A549 (cell line): Measurements from ENCODE around the gene TMEM132D. TPM values are rescaled to one million over a fixed set of nuclear protein-coding genes. Genes with fewer than 3 reads are reported as not detected.
"Not testable (repeated sequence)": the region's sequence is repeated elsewhere in the genome, so short reads cannot be mapped to it uniquely, and the experiment has no call there.

ENCODE experiments used
- ATAC-seq, 2 experiments: fragments of 200-7000 bp in 1 of 2; fragments of >200 bp in 1 of 2; cut with Nextera tagmentation in 1 of 2; cut with Tn5 transposase in 1 of 2; 3 replicates each; pipeline versions ENCODE4 v1.8.0 to v1.9.1; 2018 to 2020; ENCODE audit warnings: mild to moderate bottlenecking in 1 of 2, moderate library complexity in 1 of 2
- CTCF ChIA-PET: fragments of 300-600 bp; sonication (Branson Sonifier 250); formaldehyde crosslinking; extraction: SDS; loops from one replicate; lab custom pipeline; 2021; ENCODE audit warnings: antibody characterized with exemption, inconsistent platforms; lab: Yijun Ruan, JAX
- POLR2A ChIA-PET: fragments of 350-600 bp; formaldehyde crosslinking; extraction: SDS; loops from one replicate; lab custom pipeline; 2021; ENCODE audit warnings: antibody characterized with exemption, inconsistent platforms; lab: Yijun Ruan, JAX
- DNase-seq, 2 experiments: peaks; one replicate each; pipeline versions ENCODE4 v3.0.0 to v3.0.0-alpha.2; 2011 to 2016; ENCODE audit warnings: low read depth in 1 of 2, low spot score in 1 of 2
- FAIRE-seq: peaks from 2 replicates; lab custom pipeline; 2011; peaks lifted over from hg19 to GRCh38; lab: Jason Lieb, UNC
- H3K27ac ChIP-seq, 2 experiments: fragments of >200 bp; sonication (Bioruptor Twin); formaldehyde crosslinking; 3 replicates each; pipeline ENCODE4 v1.5.1; 2016 to 2017
- H3K4me1 ChIP-seq: fragments of >200 bp; sonication (Bioruptor Twin); formaldehyde crosslinking; 3 replicates; pipeline ENCODE4 v1.6.1; 2016
- H3K4me2 ChIP-seq: fragments of >200 bp; sonication (Bioruptor Twin); formaldehyde crosslinking; 3 replicates; pipeline ENCODE4 v1.6.1; 2016
- H3K4me3 ChIP-seq: fragments of >200 bp; sonication (Bioruptor Twin); formaldehyde crosslinking; 3 replicates; pipeline ENCODE4 v1.5.1; 2016
- H3K9me3 ChIP-seq: fragments of >200 bp; sonication (Bioruptor Twin); formaldehyde crosslinking; 3 replicates; pipeline ENCODE4 v1.6.1; 2016
- BHLHE40 ChIP-seq: IDR thresholded peaks from 2 replicates; pipeline ENCODE4 v1.6.1; 2012; ENCODE audit warnings: low read depth, low read length, inconsistent platforms
- CBX8 ChIP-seq: fragments of 200-600 bp; sonication (generic); IDR thresholded peaks from 2 replicates; pipeline ENCODE4 v1.6.1; 2016
- CEBPB ChIP-seq, 2 experiments: fragments of >200 bp in 1 of 2; sonication (Bioruptor Twin) in 1 of 2; formaldehyde crosslinking in 1 of 2; IDR thresholded peaks; 2 replicates each; pipeline ENCODE4 v1.6.1; 2012 to 2016
- EP300 ChIP-seq, 2 experiments: fragments of >200 bp; sonication (Bioruptor Twin); formaldehyde crosslinking; IDR thresholded peaks; 2 replicates in 1 of 2; 3 replicates in 1 of 2; pipeline ENCODE4 v1.6.1; 2016 to 2017
- ESRRA ChIP-seq: fragments of 150-350 bp; IDR thresholded peaks from 2 replicates; pipeline ENCODE4 v1.6.1; 2014; ENCODE audit warnings: mild to moderate bottlenecking, low read length, borderline replicate concordance
- FOXS1 ChIP-seq: fragments of 250-450 bp; sonication (Bioruptor Pico); IDR thresholded peaks from 2 replicates; pipeline ENCODE4 v1.5.0; 2020; ENCODE audit warnings: mild to moderate bottlenecking, moderate library complexity
- HOXA7 ChIP-seq: fragments of 250-450 bp; sonication (Bioruptor Pico); IDR thresholded peaks from 2 replicates; pipeline ENCODE4 v1.5.0; 2020; ENCODE audit warnings: mild to moderate bottlenecking, moderate library complexity
- JUN ChIP-seq, 2 experiments: fragments of >200 bp; sonication (Bioruptor Twin); formaldehyde crosslinking; IDR thresholded peaks; 2 replicates in 1 of 2; 3 replicates in 1 of 2; pipeline ENCODE4 v1.6.1; 2016 to 2017
- MAZ ChIP-seq: fragments of 150-350 bp; IDR thresholded peaks from 2 replicates; pipeline ENCODE4 v1.6.1; 2014; ENCODE audit warnings: antibody characterized with exemption, low read depth, low read length, borderline replicate concordance
- MYC ChIP-seq: IDR thresholded peaks from 2 replicates; pipeline ENCODE4 v1.6.1; 2012; ENCODE audit warnings: mild to moderate bottlenecking, inconsistent platforms, low read length, improper control_type of control experiment, borderline replicate concordance
- NFE2L2 ChIP-seq: fragments of 150-350 bp; conservative IDR thresholded peaks from 2 replicates; pipeline ENCODE4 v1.6.1; 2014; ENCODE audit warnings: low read length
- NPAS2 ChIP-seq: fragments of 250-450 bp; sonication (Bioruptor Pico); IDR thresholded peaks from 2 replicates; pipeline ENCODE4 v1.8.0; 2022; ENCODE audit warnings: mild to moderate bottlenecking, moderate library complexity, borderline replicate concordance
- POLR2AphosphoS2 ChIP-seq: conservative IDR thresholded peaks from 2 replicates; pipeline ENCODE4 v1.6.1; 2012; ENCODE audit warnings: low read length, improper control_type of control experiment, inconsistent platforms
- RARB ChIP-seq: fragments of 250-450 bp; sonication (Bioruptor Pico); IDR thresholded peaks from 2 replicates; pipeline ENCODE4 v1.8.0; 2021; ENCODE audit warnings: mild to moderate bottlenecking, moderate library complexity
- SMC3 ChIP-seq: fragments of >200 bp; sonication (Bioruptor Twin); formaldehyde crosslinking; IDR thresholded peaks from 3 replicates; pipeline ENCODE4 v1.6.1; 2018; ENCODE audit warnings: inconsistent platforms
- SREBF2 ChIP-seq: fragments of 450-650 bp; IDR thresholded peaks from 2 replicates; pipeline ENCODE4 v1.6.1; 2014; ENCODE audit warnings: mild to moderate bottlenecking, moderate library complexity
- TP53 ChIP-seq: fragments of 250-450 bp; sonication (Bioruptor Pico); IDR thresholded peaks from 2 replicates; pipeline ENCODE4 v1.5.0; 2021; ENCODE audit warnings: mild to moderate bottlenecking, moderate library complexity
- ZC3H11A ChIP-seq: fragments of 450-650 bp; IDR thresholded peaks from 2 replicates; pipeline ENCODE4 v1.6.1; 2014; ENCODE audit warnings: antibody characterized with exemption, mild to moderate bottlenecking
- ZSCAN20 ChIP-seq: fragments of 250-450 bp; sonication (Bioruptor Pico); IDR thresholded peaks from 2 replicates; pipeline ENCODE4 v1.8.0; 2022; ENCODE audit warnings: mild to moderate bottlenecking, moderate library complexity
- WGBS: methylation state at CpG from one replicate; pipeline ENCODE4 v1.1.6; 2017; ENCODE audit errors: missing lambda C conversion rate; 5-methylcytosine and 5-hydroxymethylcytosine counted together
- polyA plus RNA-seq, 4 experiments: library from polyadenylated mRNA; depleted of rRNA in 3 of 4; stranded (reverse); fragments of >200 nt; fragmentation: RNase III in 1 of 4; extraction: RNeasy Plus Mini Kit Qiagen cat#74134 plus additional on column Dnase treatment in 1 of 4; gene quantifications; 2 replicates in 3 of 4; 3 replicates in 1 of 4; pipeline ENCODE4 v1.2.3, GENCODE V29; 2011 to 2017
- TF ChIP-seq, protein P1 (sequence below): fragments of 200-600 bp; sonication (generic); IDR thresholded peaks from 2 replicates; pipeline ENCODE4 v1.6.1; 2016; ENCODE audit warnings: antibody characterized with exemption, mild to moderate bottlenecking, moderate library complexity
- TF ChIP-seq, protein P2 (sequence below): fragments of 250-450 bp; sonication (Bioruptor Pico); IDR thresholded peaks from 2 replicates; pipeline ENCODE4 v1.5.0; 2021; ENCODE audit warnings: mild to moderate bottlenecking, moderate library complexity, borderline replicate concordance
- TF ChIP-seq, protein P3 (sequence below): fragments of 250-450 bp; sonication (Bioruptor Pico); IDR thresholded peaks from 2 replicates; pipeline ENCODE4 v1.5.0; 2020; ENCODE audit warnings: low read depth, mild to moderate bottlenecking, moderate library complexity

Gene TMEM132D
- polyA plus RNA-seq, 2 of the 4 experiments (the other 2 are of a cell fraction), result not detected

DNA sequence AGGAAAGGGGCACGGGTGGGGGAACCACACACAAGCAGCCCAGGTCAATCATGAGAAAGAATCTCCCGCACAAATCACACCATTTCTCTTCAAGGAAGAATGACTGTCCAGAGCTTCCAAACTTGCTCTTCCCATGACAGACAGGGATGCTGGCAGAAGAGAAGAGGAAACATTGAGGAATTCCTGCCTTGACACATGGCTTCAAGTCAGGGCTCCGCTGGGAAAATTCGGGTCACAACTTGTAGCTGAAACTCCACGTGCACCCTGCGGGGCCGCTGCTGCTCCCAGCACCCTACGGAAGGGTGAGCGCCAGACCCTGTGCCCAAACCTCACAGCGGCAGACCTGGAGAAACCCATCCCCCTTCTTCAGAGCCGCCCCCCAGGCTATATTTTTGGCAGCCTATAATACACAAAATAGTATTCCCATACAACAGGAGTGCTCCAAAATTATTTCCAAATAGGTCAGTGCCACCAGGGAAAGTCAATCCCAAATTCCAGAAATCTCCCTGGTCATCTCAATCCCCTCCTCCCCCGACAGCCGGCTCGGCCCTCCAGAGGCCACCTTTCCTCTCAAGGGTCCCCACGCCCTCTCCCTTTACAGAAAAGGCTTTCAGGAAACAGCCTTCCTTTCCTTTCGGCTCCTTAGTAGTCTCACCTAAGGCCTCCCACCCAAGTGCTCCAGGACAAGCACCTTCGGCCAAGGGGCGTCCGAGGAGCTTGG lies 1.3 kb downstream of the TMEM132D start (continued):
- TF ChIP-seq MYC (no peak), CBX8 (no peak), ESRRA (no peak), BHLHE40 (no peak), TP53 (CRISPR knock-in tag) (no peak), ZC3H11A (no peak)
- TF ChIP-seq, all 56 proteins: peak for 0

DNA sequence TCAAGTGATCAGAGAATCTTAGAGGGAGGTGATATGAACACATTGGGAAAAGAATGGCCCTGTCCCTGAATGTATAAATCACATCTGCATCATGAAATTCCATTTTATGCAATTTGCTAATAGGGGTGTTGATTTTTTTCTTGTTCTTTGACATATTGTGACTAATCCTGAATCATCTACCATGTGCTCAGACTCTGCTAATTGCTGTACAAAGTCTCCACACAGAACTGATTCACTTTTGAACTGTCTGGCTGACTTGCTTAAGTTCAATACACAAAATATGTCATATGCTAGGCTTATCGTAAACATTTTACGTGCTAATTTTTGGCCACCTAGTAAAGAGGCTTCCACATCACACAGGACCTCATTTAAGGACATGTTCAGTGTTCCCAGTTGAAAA lies 2.6 kb downstream of the TMEM132D start:
- POLR2A ChIA-PET, result no interaction called here
- no peak for ATAC-seq

DNA sequence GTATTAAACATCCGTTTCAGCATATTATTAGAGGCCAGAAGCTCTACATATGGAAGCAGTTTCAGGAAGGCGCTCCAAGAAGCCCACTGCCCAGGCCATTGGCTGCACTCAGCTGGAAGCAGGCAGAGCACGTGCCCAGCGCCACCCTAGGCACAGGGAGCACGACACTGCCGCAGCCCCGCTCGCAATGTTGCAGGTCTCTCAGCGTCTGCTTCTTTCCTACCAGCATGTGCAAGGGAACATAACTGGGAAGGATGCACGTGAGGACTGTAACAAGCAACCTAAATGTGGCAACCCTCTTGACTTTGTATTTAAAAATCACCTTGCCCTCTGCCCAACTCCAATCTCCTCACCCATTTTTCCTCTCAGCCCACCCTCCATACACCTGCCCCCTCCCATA lies 3.5 kb downstream of the TMEM132D start:
- H3K27ac ChIP-seq, result no peak overlapping the region
- no peaks in the 10 kb centered on the region for H3K9me3 ChIP-seq
- WGBS, result 0% methylated on average over 10 of the region's 10 CpGs
- DNase-seq (no peak), FAIRE-seq (no peak), ATAC-seq (no peak)
- ChIA-PET POLR2A (no interaction called here), CTCF (interaction anchor here (0.5 kb wide), 1 partner anchor 707 kb away, joined by 3 read pairs; no protein-coding TSS in a partner anchor)
- no peaks in the 10 kb centered on the region for H3K4me1 ChIP-seq
- no peak overlapping the region for H3K4me3 ChIP-seq
- no peak for TF ChIP-seq TP53 (CRISPR knock-in tag)
- TF ChIP-seq, protein P1, sequence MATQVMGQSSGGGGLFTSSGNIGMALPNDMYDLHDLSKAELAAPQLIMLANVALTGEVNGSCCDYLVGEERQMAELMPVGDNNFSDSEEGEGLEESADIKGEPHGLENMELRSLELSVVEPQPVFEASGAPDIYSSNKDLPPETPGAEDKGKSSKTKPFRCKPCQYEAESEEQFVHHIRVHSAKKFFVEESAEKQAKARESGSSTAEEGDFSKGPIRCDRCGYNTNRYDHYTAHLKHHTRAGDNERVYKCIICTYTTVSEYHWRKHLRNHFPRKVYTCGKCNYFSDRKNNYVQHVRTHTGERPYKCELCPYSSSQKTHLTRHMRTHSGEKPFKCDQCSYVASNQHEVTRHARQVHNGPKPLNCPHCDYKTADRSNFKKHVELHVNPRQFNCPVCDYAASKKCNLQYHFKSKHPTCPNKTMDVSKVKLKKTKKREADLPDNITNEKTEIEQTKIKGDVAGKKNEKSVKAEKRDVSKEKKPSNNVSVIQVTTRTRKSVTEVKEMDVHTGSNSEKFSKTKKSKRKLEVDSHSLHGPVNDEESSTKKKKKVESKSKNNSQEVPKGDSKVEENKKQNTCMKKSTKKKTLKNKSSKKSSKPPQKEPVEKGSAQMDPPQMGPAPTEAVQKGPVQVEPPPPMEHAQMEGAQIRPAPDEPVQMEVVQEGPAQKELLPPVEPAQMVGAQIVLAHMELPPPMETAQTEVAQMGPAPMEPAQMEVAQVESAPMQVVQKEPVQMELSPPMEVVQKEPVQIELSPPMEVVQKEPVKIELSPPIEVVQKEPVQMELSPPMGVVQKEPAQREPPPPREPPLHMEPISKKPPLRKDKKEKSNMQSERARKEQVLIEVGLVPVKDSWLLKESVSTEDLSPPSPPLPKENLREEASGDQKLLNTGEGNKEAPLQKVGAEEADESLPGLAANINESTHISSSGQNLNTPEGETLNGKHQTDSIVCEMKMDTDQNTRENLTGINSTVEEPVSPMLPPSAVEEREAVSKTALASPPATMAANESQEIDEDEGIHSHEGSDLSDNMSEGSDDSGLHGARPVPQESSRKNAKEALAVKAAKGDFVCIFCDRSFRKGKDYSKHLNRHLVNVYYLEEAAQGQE, result no peak
- TF ChIP-seq SREBF2, result no peak
- TF ChIP-seq, protein P2, sequence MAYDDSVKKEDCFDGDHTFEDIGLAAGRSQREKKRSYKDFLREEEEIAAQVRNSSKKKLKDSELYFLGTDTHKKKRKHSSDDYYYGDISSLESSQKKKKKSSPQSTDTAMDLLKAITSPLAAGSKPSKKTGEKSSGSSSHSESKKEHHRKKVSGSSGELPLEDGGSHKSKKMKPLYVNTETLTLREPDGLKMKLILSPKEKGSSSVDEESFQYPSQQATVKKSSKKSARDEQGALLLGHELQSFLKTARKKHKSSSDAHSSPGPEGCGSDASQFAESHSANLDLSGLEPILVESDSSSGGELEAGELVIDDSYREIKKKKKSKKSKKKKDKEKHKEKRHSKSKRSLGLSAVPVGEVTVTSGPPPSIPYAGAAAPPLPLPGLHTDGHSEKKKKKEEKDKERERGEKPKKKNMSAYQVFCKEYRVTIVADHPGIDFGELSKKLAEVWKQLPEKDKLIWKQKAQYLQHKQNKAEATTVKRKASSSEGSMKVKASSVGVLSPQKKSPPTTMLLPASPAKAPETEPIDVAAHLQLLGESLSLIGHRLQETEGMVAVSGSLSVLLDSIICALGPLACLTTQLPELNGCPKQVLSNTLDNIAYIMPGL (CRISPR knock-in tag), result no peak
- TF ChIP-seq NPAS2 (CRISPR knock-in tag), result no peak
- no peak for TF ChIP-seq EP300 (IDR thresholded peaks at IDR 0.05)
- TF ChIP-seq HOXA7 (CRISPR knock-in tag), result no peak
- TF ChIP-seq RARB (CRISPR knock-in tag), result no peak
- TF ChIP-seq POLR2AphosphoS2, result no peak
- TF ChIP-seq MAZ, result no peak
- H3K4me2 ChIP-seq, result no peak overlapping the region

More for the DNA sequence above, 2.6 kb downstream of the TMEM132D start:
- no peak overlapping the region for H3K27ac ChIP-seq
- H3K4me3 ChIP-seq, result no peak overlapping the region
- CTCF ChIA-PET, result no interaction called here
- DNase-seq (no peak), FAIRE-seq (no peak)
- no peaks in the 10 kb centered on the region for H3K9me3 ChIP-seq
- WGBS, result 35% methylated on average over 2 of the region's 2 CpGs
- no peak overlapping the region for H3K4me2 ChIP-seq
- no peaks in the 10 kb centered on the region for H3K4me1 ChIP-seq
- TF ChIP-seq NFE2L2, result no peak
- TF ChIP-seq JUN (IDR thresholded peaks at IDR 0.05), result no peak
- no peak for TF ChIP-seq FOXS1 (CRISPR knock-in tag)
- TF ChIP-seq SMC3, result no peak
- TF ChIP-seq ESRRA, result no peak
- no peak for TF ChIP-seq CEBPB (IDR thresholded peaks at IDR 0.05)
- TF ChIP-seq, protein P3, sequence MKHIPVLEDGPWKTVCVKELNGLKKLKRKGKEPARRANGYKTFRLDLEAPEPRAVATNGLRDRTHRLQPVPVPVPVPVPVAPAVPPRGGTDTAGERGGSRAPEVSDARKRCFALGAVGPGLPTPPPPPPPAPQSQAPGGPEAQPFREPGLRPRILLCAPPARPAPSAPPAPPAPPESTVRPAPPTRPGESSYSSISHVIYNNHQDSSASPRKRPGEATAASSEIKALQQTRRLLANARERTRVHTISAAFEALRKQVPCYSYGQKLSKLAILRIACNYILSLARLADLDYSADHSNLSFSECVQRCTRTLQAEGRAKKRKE (CRISPR knock-in tag), result no peak
- TF ChIP-seq ZSCAN20 (CRISPR knock-in tag), result no peak
- no peak for TF ChIP-seq MAZ

DNA sequence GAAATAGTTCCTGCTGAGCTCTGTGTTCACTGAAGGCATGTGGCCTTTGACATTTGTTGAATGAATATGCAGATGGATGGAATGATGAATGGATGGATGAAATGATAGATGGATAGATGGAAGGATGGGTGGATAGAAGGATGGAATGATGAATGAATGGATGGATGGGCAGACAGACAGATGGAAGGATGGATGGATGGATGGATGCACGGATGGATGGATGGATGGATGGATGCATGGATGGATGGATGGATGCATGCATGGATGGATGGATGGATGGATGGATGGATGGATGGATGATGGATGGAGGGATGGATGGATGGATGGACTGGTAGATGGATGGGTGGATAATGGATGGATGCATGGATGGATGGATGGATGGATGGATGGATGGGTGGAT lies 4.8 kb downstream of the TMEM132D start:
- 0% methylated on average over 1 of the region's 1 CpG for WGBS
- H3K9me3 ChIP-seq, CTCF ChIA-PET, ATAC-seq, H3K4me1 ChIP-seq, FAIRE-seq, H3K4me2 ChIP-seq, DNase-seq, H3K27ac ChIP-seq, POLR2A ChIA-PET, H3K4me3 ChIP-seq: not testable (repeated sequence)
